T-helper 1 cell treated with Interleukin-12 subunit alpha and Interleukin-12 subunit beta and Interleukin-4 antibody, amounts not matched to agents 30 μg/mL and 1 μg/mL, for 36 hours (primary cell): ENCODE results near the gene PSD2.
A peak's percentile ranks its signal among the peaks of the same experiment; 100 is the strongest.

Experiments
- H3K27ac Mint-ChIP-seq: one replicate; pipeline ENCODE4 v1.8.0; 2021; ENCODE audit warnings: mild to moderate bottlenecking, mixed read lengths
- H3K27me3 Mint-ChIP-seq: one replicate; pipeline ENCODE4 v1.8.0; 2021; ENCODE audit warnings: low read depth, mixed read lengths
- H3K36me3 Mint-ChIP-seq: one replicate; pipeline ENCODE4 v1.8.0; 2021; ENCODE audit warnings: low read depth, mixed read lengths
- H3K4me1 Mint-ChIP-seq: one replicate; pipeline ENCODE4 v1.8.0; 2021; ENCODE audit warnings: low read depth, mixed read lengths
- H3K4me3 Mint-ChIP-seq: one replicate; pipeline ENCODE4 v1.8.0; 2021; ENCODE audit warnings: mild to moderate bottlenecking, moderate library complexity, mixed read lengths
- H3K9me3 Mint-ChIP-seq: one replicate; pipeline ENCODE4 v1.8.0; 2021; ENCODE audit warnings: mixed read lengths

The PSD2 gene

GRCh38 chr5:139760066-139761056, 35.2 kb upstream of the PSD2 start:
- H3K9me3 Mint-ChIP-seq: no peaks in the 10 kb centered on the region
- H3K27me3 Mint-ChIP-seq: peaks cover 90% of the 10 kb centered on the region
- no peak overlapping the region for H3K4me3 Mint-ChIP-seq
- no peaks in the 10 kb centered on the region for H3K36me3 Mint-ChIP-seq
- peaks cover 7% of the 10 kb centered on the region for H3K4me1 Mint-ChIP-seq
- no peak overlapping the region for H3K27ac Mint-ChIP-seq

DNA sequence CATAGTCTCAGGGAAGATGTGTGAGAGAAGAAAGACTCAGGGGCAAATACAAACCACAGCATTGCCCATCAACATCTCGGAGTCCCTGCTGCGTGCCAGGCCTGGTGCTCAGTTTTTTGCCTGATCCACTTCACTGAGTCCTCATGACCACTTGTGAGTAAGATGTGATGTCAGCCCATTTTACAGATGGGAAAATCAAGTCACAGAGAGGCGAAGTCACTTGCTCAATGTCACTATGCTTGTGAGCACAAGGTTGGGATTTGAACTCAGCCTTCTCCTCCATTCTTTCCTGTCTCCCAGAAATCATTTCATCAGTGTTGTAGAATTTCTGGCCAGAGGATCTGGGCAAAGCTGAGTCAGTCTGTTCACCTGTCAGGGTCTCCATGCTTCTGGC, 34.6 kb upstream of the PSD2 start:
- Mint-ChIP-seq H3K27me3 (peaks cover 91% of the 10 kb centered on the region), H3K36me3 (no peaks in the 10 kb centered on the region), H3K4me1 (peaks cover 8% of the 10 kb centered on the region)

GRCh38 chr5:139761501-139761900, 34.1 kb upstream of the PSD2 start:
- Mint-ChIP-seq H3K4me1 (peaks cover 8% of the 10 kb centered on the region), H3K9me3 (no peaks in the 10 kb centered on the region), H3K4me3 (no peak overlapping the region), H3K27ac (no peak overlapping the region), H3K27me3 (peaks cover 87% of the 10 kb centered on the region), H3K36me3 (no peaks in the 10 kb centered on the region)

More for the DNA sequence above, 34.6 kb upstream of the PSD2 start:
- Mint-ChIP-seq H3K27ac (no peak overlapping the region), H3K9me3 (no peaks in the 10 kb centered on the region), H3K4me3 (no peak overlapping the region)

DNA sequence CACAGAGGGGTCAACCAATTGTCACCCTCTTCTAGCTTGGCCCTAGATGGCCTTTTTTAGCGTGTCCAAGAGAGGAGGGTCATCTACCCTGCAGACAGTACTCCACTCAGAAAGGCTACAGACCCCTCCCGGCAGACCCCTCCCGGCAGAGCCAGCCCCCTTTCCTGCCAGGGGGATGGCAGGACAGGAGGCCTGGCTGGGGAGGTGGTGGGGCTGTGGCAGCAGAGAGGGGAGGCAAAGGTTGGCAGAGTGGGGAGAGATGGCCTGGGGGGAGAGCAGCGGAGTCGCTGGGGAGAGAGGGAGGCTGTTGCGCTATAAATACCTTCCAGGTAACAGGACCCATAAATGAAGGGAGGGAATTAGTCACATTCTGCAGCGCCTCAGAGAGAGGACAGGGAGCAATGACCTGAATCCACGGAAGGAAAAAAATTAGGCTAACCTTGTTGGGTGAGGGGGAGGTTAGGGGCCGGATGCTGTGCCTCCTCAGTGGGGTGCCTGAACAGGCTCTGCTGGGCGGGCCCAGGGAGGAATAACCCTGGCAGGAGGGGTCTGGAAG, 32.9 kb upstream of the PSD2 start:
- peaks cover 78% of the 10 kb centered on the region for H3K27me3 Mint-ChIP-seq
- no peaks in the 10 kb centered on the region for H3K9me3 Mint-ChIP-seq
- no peak overlapping the region for H3K4me3 Mint-ChIP-seq

DNA sequence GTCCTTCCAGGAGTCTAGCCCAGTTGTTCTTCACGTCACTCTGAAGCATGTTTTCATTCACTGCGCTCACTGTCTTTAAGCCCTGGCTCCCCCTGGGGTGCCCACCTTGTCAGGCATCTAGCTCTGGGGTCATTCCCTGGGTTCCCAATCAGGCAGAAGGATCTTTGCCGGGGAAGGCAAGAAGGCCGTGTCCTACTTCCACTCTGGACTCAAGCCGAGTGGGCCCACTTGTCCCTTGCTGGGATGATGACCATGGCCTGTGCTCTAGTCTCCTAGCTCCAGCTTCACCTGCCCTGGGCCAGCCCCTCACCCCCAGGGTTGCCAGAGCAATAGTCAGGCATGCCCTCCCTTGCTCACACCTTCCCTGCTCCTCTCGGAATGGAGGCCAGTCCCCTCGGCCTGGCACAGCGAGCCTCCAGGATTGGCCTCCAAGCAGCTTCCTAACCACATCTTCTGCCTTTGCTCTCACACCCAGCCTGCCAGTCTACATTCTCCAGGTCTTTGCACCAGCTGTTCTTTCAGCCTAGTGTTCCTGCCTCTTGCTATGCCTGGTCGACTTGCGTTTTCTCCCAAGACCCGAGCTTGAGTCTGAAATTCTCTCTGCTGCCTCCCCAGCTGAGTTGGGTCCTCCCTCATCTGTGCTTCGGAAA, 32.2 kb upstream of the PSD2 start:
- Mint-ChIP-seq H3K27ac (no peak overlapping the region), H3K27me3 (peaks cover 71% of the 10 kb centered on the region), H3K9me3 (no peaks in the 10 kb centered on the region), H3K4me3 (no peak overlapping the region), H3K36me3 (no peaks in the 10 kb centered on the region), H3K4me1 (peaks cover 8% of the 10 kb centered on the region)

More for the DNA sequence above, 32.9 kb upstream of the PSD2 start:
- Mint-ChIP-seq H3K27ac (no peak overlapping the region), H3K36me3 (no peaks in the 10 kb centered on the region), H3K4me1 (peaks cover 8% of the 10 kb centered on the region)

GRCh38 chr5:139763930-139764791, 31.4 kb upstream of the PSD2 start:
- Mint-ChIP-seq H3K4me3 (no peak overlapping the region), H3K27ac (no peak overlapping the region), H3K4me1 (peaks cover 8% of the 10 kb centered on the region), H3K9me3 (no peaks in the 10 kb centered on the region), H3K27me3 (peaks cover 65% of the 10 kb centered on the region), H3K36me3 (no peaks in the 10 kb centered on the region)

- Mint-ChIP-seq H3K4me1 (peaks cover 8% of the 10 kb centered on the region), H3K36me3 (no peaks in the 10 kb centered on the region), H3K4me3 (peak overlapping the region; percentile 67), H3K27ac (no peak overlapping the region), H3K9me3 (no peaks in the 10 kb centered on the region), H3K27me3 (peaks cover 57% of the 10 kb centered on the region)
Observed at GRCh38 chr5:139764886-139765408, 30.7 kb upstream of the PSD2 start.

- no peak overlapping the region for H3K27ac Mint-ChIP-seq
- no peaks in the 10 kb centered on the region for H3K9me3 Mint-ChIP-seq
- no peaks in the 10 kb centered on the region for H3K36me3 Mint-ChIP-seq
- H3K4me3 Mint-ChIP-seq: peak overlapping the region; percentile 67
- H3K27me3 Mint-ChIP-seq: peaks cover 50% of the 10 kb centered on the region
- peaks cover 8% of the 10 kb centered on the region for H3K4me1 Mint-ChIP-seq
Observed at GRCh38 chr5:139765409-139766217, 30.0 kb upstream of the PSD2 start.

GRCh38 chr5:139767960-139768359, 27.6 kb upstream of the PSD2 start:
- Mint-ChIP-seq H3K27ac (no peak overlapping the region), H3K27me3 (peaks cover 35% of the 10 kb centered on the region), H3K36me3 (no peaks in the 10 kb centered on the region), H3K4me3 (no peak overlapping the region), H3K9me3 (no peaks in the 10 kb centered on the region), H3K4me1 (peaks cover 8% of the 10 kb centered on the region)

DNA sequence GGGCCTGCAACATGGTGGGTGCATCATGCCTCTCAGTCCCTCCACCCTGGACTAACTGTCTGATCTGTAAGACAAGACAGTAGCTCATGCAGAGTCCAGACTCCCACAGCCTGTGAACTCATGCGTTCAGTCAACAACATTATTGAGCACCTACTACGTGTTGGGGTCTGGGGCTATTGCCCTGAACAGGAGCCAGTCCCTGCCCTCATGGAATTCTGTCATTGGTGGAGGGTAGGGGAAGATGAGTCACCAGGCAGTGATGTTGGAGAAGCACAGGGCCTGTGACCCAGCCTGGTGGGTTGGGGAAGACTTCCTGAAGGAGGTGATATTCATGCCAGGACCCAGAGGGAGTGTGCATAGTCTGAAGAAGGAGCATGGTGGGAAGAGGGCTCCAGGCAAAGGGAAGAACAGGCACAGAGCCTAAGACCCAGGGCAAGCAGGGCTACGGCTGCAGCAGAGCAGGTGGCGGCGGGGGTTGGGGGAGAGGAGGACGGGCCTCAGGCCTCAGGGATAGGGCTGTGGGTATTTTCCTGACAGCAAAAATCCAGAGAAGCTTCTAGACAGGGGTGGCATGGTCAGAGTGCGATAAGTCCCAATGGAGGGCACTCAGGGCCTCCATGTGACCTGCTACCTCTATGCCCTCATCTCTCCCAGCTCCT, 26.7 kb upstream of the PSD2 start:
- Mint-ChIP-seq H3K9me3 (no peaks in the 10 kb centered on the region), H3K36me3 (no peaks in the 10 kb centered on the region), H3K27me3 (peaks cover 31% of the 10 kb centered on the region), H3K4me3 (no peak overlapping the region), H3K4me1 (peaks cover 8% of the 10 kb centered on the region), H3K27ac (no peak overlapping the region)

DNA sequence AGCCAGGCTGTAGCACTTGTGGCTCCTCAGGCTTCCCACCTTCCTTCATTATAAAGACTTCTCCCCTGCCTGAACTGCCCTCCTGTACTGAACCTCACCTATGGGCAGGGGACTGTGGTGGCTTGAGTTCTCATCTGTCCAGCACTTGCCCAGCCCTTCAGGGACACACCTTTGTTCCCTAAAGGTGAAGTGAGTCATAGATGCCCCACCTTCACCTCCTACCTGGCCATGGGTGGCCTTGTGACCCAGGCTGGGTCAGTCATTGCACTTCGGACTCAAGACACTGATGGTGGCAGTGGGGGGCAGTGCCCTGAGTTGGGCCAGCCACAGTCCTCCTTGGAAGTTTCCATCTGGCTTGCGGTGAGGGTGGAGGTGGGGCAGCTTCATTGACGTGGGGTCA, 26.1 kb upstream of the PSD2 start:
- Mint-ChIP-seq H3K4me1 (peaks cover 8% of the 10 kb centered on the region), H3K27ac (no peak overlapping the region), H3K4me3 (no peak overlapping the region), H3K9me3 (no peaks in the 10 kb centered on the region), H3K36me3 (no peaks in the 10 kb centered on the region), H3K27me3 (peaks cover 28% of the 10 kb centered on the region)

DNA sequence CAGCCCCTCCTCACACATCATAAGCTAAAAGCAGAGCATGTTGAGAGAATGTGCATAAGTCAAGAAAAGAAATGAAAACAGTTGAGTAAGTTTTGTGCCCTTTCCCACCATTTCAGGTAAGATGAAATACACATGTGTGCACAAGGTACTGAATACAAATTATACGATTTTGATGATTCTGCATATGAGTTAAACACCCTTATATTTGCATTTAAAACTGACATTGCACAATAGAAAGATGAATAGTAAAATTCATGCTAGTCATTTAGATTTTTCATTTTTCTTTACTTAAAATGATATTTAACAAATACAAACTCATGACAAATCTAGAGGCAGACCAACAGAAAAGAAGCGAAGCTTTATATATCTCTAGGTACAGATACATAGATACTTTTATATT, 24.9 kb upstream of the PSD2 start:
- no peak overlapping the region for H3K27ac Mint-ChIP-seq
- no peaks in the 10 kb centered on the region for H3K36me3 Mint-ChIP-seq
- H3K4me3 Mint-ChIP-seq: no peak overlapping the region
- H3K9me3 Mint-ChIP-seq: no peaks in the 10 kb centered on the region
- H3K4me1 Mint-ChIP-seq: peaks cover 3% of the 10 kb centered on the region
- H3K27me3 Mint-ChIP-seq: peaks cover 17% of the 10 kb centered on the region
